IMR-90 (cell line): ENCODE results near the gene FICD. TPM values are rescaled to one million over a fixed set of nuclear protein-coding genes. Genes with fewer than 3 reads are reported as not detected.

Source experiments
- ATAC-seq: fragments of 200-7000 bp; cut with Tn5 transposase; 2 replicates; pipeline ENCODE4 v1.9.1; 2020; ENCODE audit warnings: low read depth, mild to moderate bottlenecking, moderate library complexity
- BruUV-seq: library from RNA; stranded (reverse); fragments of 400-500 nt; replicated peaks from 2 replicates; lab custom pipeline; 2021; lab: Mats Ljungman, UMichigan
- CTCF ChIA-PET: fragments of 300-600 bp; formaldehyde crosslinking; extraction: SDS; loops from one replicate; lab custom pipeline; 2021; ENCODE audit warnings: antibody characterized with exemption; lab: Yijun Ruan, JAX
- POLR2A ChIA-PET: fragments of 300-600 bp; sonication (Branson Sonifier 250); formaldehyde crosslinking; loops from one replicate; lab custom pipeline; 2022; ENCODE audit warnings: antibody characterized with exemption; ENCODE audit not compliant: unreplicated experiment; lab: Charles Lee
- DNase-seq: peaks from one replicate; pipeline ENCODE4 v3.0.0; 2013
- H2AFZ ChIP-seq: replicated peaks from 2 replicates; pipeline ENCODE3; 2013; ENCODE audit warnings: low read length, mild to moderate bottlenecking; ENCODE audit not compliant: poor library complexity
- H2AK5ac ChIP-seq: 2 replicates; pipeline ENCODE4 v1.6.1; 2013; ENCODE audit warnings: low read depth, low read length, inconsistent platforms
- H2AK9ac ChIP-seq: replicated peaks from 2 replicates; pipeline ENCODE3; 2013; ENCODE audit warnings: mild to moderate bottlenecking, low read depth, low read length, moderate library complexity; ENCODE audit not compliant: poor library complexity
- H2BK120ac ChIP-seq: 2 replicates; pipeline ENCODE4 v1.6.1; 2013; ENCODE audit warnings: low read depth, low read length, inconsistent platforms
- H2BK15ac ChIP-seq: 3 replicates; pipeline ENCODE4 v1.6.1; 2013; ENCODE audit warnings: low read depth, low read length, inconsistent platforms
- H2BK20ac ChIP-seq: 2 replicates; pipeline ENCODE4 v1.6.1; 2013; ENCODE audit warnings: low read depth, mild to moderate bottlenecking, inconsistent platforms, low read length, moderate library complexity
- H2BK5ac ChIP-seq: 2 replicates; pipeline ENCODE4 v1.6.1; 2013; ENCODE audit warnings: mild to moderate bottlenecking, low read depth, low read length, inconsistent platforms; ENCODE audit not compliant: poor library complexity, severe bottlenecking
- H3K14ac ChIP-seq: replicated peaks from 2 replicates; pipeline ENCODE4 v1.6.1; 2013; ENCODE audit warnings: low read depth, low read length, inconsistent platforms
- H3K18ac ChIP-seq: 2 replicates; pipeline ENCODE4 v1.6.1; 2013; ENCODE audit warnings: low read depth, low read length, control low read depth
- H3K23ac ChIP-seq: 2 replicates; pipeline ENCODE4 v1.6.1; 2013; ENCODE audit warnings: low read depth, low read length, inconsistent platforms
- H3K27ac ChIP-seq: 2 replicates; pipeline ENCODE4 v1.5.1; 2013; ENCODE audit warnings: mild to moderate bottlenecking, control low read depth, low read length; ENCODE audit not compliant: insufficient read depth
- H3K27me3 ChIP-seq: 2 replicates; pipeline ENCODE4 v1.6.1; 2013; ENCODE audit warnings: low read length; ENCODE audit not compliant: control insufficient read depth, insufficient read depth
- H3K36me3 ChIP-seq: 2 replicates; pipeline ENCODE4 v1.6.1; 2013; ENCODE audit warnings: low read length, mixed read lengths; ENCODE audit not compliant: control insufficient read depth, insufficient read depth
- H3K4ac ChIP-seq: 2 replicates; pipeline ENCODE4 v1.6.1; 2013; ENCODE audit warnings: low read depth, low read length, inconsistent platforms
- H3K4me1 ChIP-seq: 2 replicates; pipeline ENCODE4 v1.6.1; 2013; ENCODE audit warnings: low read length, mixed read lengths; ENCODE audit not compliant: control insufficient read depth, insufficient read depth
- H3K4me2 ChIP-seq: 2 replicates; pipeline ENCODE4 v1.6.1; 2013; ENCODE audit warnings: low read depth, mild to moderate bottlenecking, control low read depth, low read length, moderate library complexity
- H3K4me3 ChIP-seq: 2 replicates; pipeline ENCODE4 v1.5.1; 2013; ENCODE audit warnings: low read depth, mild to moderate bottlenecking, control low read depth, low read length, moderate library complexity; ENCODE audit not compliant: insufficient read depth
- H3K56ac ChIP-seq: 2 replicates; pipeline ENCODE4 v1.6.1; 2013; ENCODE audit warnings: low read length, inconsistent platforms; ENCODE audit not compliant: insufficient read depth; ENCODE audit errors: extremely low read depth
- H3K79me1 ChIP-seq, 2 experiments: 2 replicates each; pipeline ENCODE4 v1.6.1; 2013; ENCODE audit warnings: low read length in 2 of 2, inconsistent platforms in 1 of 2, low read depth in 1 of 2
- H3K9ac ChIP-seq: 2 replicates; pipeline ENCODE4 v1.6.1; 2013; ENCODE audit warnings: low read depth, low read length, control low read depth
- H3K9me1 ChIP-seq: 2 replicates; pipeline ENCODE4 v1.6.1; 2013; ENCODE audit warnings: low read length, inconsistent platforms; ENCODE audit not compliant: insufficient read depth
- H3K9me3 ChIP-seq: 2 replicates; pipeline ENCODE4 v1.6.1; 2013; ENCODE audit warnings: low read length; ENCODE audit not compliant: control insufficient read depth, insufficient read depth
- H4K20me1 ChIP-seq: 2 replicates; pipeline ENCODE4 v1.6.1; 2013; ENCODE audit warnings: low read length, inconsistent platforms; ENCODE audit not compliant: insufficient read depth
- H4K5ac ChIP-seq: 2 replicates; pipeline ENCODE4 v1.6.1; 2013; ENCODE audit warnings: mild to moderate bottlenecking, low read depth, low read length, control low read depth
- H4K8ac ChIP-seq, 2 experiments: 2 replicates each; pipeline ENCODE4 v1.6.1; 2013; ENCODE audit warnings: low read depth in 2 of 2, low read length in 2 of 2, control low read depth in 1 of 2, inconsistent platforms in 1 of 2
- H4K91ac ChIP-seq: 2 replicates; pipeline ENCODE4 v1.6.1; 2013; ENCODE audit warnings: low read depth, low read length, inconsistent platforms; ENCODE audit not compliant: insufficient read depth
- RCOR1 ChIP-seq: IDR thresholded peaks from 2 replicates; pipeline ENCODE4 v1.6.1; 2012; ENCODE audit warnings: mild to moderate bottlenecking, low read length, improper control_type of control experiment; ENCODE audit not compliant: insufficient replicate concordance
- WGBS, 2 experiments: methylation state at CpG; one replicate each; pipeline versions ENCODE4 v1.1.5 to v1.1.7; 2013; ENCODE audit warnings: missing lambda C conversion rate in 2 of 2; ENCODE audit not compliant: insufficient read length in 1 of 2; ENCODE audit errors: extremely low coverage in 2 of 2; 5-methylcytosine and 5-hydroxymethylcytosine counted together
- dilution Hi-C: fragments of 300-500 bp; cut with HindIII; formaldehyde crosslinking; loops from one replicate; pipeline ENCODE4 v1.14.3; 2018; ENCODE audit warnings: low sequenced_read_pairs; ENCODE audit not compliant: unreplicated experiment
- in situ Hi-C: fragments of 300-500 bp; cut with MboI; formaldehyde crosslinking; loops from 3 replicates; pipeline ENCODE4 v1.14.3; 2019; ENCODE audit warnings: low sequenced_read_pairs, inconsistent platforms, mixed read lengths
- intact Hi-C: fragments of 100-400 bp; cut with micrococcal nuclease; formaldehyde crosslinking; loops from 2 replicates; pipeline ENCODE4 v1.10.0; 2022
- polyA plus RNA-seq, 3 experiments: library from polyadenylated mRNA; depleted of rRNA; stranded (reverse); fragments of >200 nt; gene quantifications; 2 replicates each; pipeline ENCODE4 v1.2.3, GENCODE V29; 2012; ENCODE audit warnings: low replicate concordance in 1 of 3
- total RNA-seq: library from RNA; depleted of rRNA; stranded (reverse); fragments of >200 nt; gene quantifications from 2 replicates; pipeline ENCODE4 v1.2.3, GENCODE V29; 2012

Gene FICD
- total and polyA plus RNA-seq, 2 of the 4 experiments (the other 2 are of a cell fraction): 4.0 to 11.3 TPM

DNA sequence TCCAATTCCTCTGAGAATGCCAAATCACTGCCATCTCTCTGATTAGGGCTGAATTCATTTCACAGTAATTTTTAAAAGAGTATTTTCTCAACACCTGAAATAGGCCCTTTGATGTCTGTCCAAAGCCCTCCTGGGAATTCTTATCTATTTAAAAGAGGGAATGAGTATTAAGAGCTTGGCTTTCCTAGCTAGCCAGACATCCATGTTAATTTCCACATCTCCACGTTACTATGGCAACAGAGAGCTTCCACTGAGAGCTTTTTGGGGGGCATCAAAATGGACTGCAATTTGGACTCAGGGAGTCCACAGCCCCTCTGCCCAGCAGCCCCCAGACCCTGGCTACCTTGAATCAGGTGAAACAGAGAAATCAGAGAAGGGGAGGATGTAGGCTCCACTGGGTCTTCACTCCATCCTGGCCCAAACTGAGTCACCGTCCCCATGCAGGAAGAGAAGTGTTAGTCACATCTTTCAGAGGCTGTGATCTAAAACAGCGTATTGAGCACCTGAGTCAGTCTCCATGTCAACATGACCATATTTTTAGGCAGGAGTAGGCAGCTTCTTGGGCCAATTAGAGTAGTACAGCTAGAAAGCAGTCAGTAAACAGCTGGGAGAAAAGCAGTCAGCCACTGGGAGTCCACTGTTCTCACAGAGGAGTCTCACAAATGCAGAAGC is 7.0 kb upstream of the FICD start:
- DNase-seq: no peak
- Histone ChIP-seq H3K4me1 (no peaks in the 10 kb centered on the region), H3K56ac (no peak overlapping the region), H3K9me3 (no peaks in the 10 kb centered on the region), H3K27me3 (no peaks in the 10 kb centered on the region), H2BK20ac (no peak overlapping the region), H4K91ac (no peak overlapping the region), H3K79me1 (no peaks in the 10 kb centered on the region), H3K14ac (no peak overlapping the region), H3K36me3 (no peaks in the 10 kb centered on the region), H4K5ac (no peak overlapping the region), H3K4me3 (no peak overlapping the region), H2BK5ac (no peak overlapping the region), H3K4ac (no peak overlapping the region), H2BK120ac (no peak overlapping the region), H3K9ac (no peak overlapping the region), H2AK5ac (no peak overlapping the region), H3K18ac (no peak overlapping the region), H2BK15ac (no peak overlapping the region), H2AFZ (no peak overlapping the region), H3K27ac (no peak overlapping the region), H3K23ac (no peak overlapping the region), H2AK9ac (no peak overlapping the region), H4K8ac (no peak overlapping the region), H3K9me1 (no peaks in the 10 kb centered on the region), H4K20me1 (no peaks in the 10 kb centered on the region), H3K4me2 (no peak overlapping the region)
- in situ Hi-C loops: loop anchor here (25.0 kb wide), 1 partner anchor 821 kb away; the partner anchor contains the start of gene PWP1
- ATAC-seq: no peak
- ChIA-PET CTCF (interaction anchor here (0.6 kb wide), 1 partner anchor 22 kb away, joined by 4 read pairs; no protein-coding TSS in a partner anchor), POLR2A (no interaction called here)
- no TSS peak for BruUV-seq
- intact Hi-C loops: no loop called here
- whole genome bisulfite sequencing, 2 experiments: no CpG with 5 or more reads among the region's 3 CpGs
- dilution Hi-C loops: no loop called here
- no peak for TF ChIP-seq RCOR1
